ENCODE data around the gene ALG9. TPM values are rescaled to one million over a fixed set of nuclear protein-coding genes. Genes with fewer than 3 reads are reported as not detected.

Gene ALG9
- total RNA-seq, 3 donors from 2014 or later (not counting 1 experiment from before 2014, with no cell fraction given): 30.6 to 37.1 (median 35.4) TPM

DNA sequence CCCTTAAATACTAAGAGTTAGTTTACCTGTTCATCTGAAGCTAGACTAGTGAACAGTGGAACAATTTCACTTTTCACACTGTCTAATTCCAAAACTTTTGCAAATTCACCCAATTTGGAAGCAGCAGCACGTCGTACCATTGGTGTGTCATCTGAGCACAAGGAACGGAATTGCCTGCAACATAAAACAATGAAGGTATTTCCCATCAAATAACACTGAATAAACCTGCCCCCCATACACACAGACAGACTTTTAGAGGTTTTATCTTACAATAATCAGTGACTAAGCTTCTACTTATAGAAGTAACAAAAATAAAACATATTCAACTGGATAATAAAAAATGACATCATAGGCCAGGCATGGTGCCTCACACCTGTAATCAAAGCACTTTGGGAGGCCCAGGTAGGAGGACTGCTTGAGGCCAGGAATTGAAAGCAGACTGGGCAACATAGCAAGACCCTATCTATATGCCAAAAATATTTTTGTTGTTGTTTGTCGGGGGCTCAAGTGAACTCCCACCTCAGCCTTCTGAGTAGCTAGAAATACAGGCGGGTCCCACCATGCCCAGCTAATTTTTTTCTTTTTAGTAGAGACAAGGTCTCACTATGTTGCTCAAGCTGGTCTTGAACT lies 111.5 kb downstream of the ALG9 start:
- intact Hi-C loops (cut with micrococcal nuclease): no loop called here
- peaks cover 47% of the 10 kb centered on the region for H3K36me3 ChIP-seq (ENCODE audit: control insufficient read depth, insufficient read depth, low read length)
- no peaks in the 10 kb centered on the region for H3K9me3 Mint-ChIP-seq
- no peak overlapping the region for H3K27ac ChIP-seq (ENCODE audit: low read length)
- peaks cover 6% of the 10 kb centered on the region for H3K36me3 Mint-ChIP-seq
- H3K27me3 Mint-ChIP-seq (ENCODE audit: low read depth in 2 of 2): no peaks in the 10 kb centered on the region
- WGBS (ENCODE audit: insufficient coverage): 94% methylated on average over 4 of the region's 5 CpGs
- no peak for TF ChIP-seq CTCF (IDR thresholded peaks at IDR 0.05)
- no peak for ATAC-seq
- no peak overlapping the region for H3K4me3 ChIP-seq (ENCODE audit: low read length)
- no peaks in the 10 kb centered on the region for H3K9me3 ChIP-seq (ENCODE audit: control insufficient read depth, insufficient read depth, low read length)
- DNase-seq: no peak
- H3K4me1 ChIP-seq (ENCODE audit: control insufficient read depth, insufficient read depth, low read length): no peaks in the 10 kb centered on the region
- H3K4me1 Mint-ChIP-seq: peaks cover 13 to 16% of the 10 kb centered on the region in 2 donors
- H3K27me3 ChIP-seq (ENCODE audit: control insufficient read depth, insufficient read depth, low read length): no peaks in the 10 kb centered on the region
- H3K27ac Mint-ChIP-seq: no peak overlapping the region
- no peak overlapping the region for H3K4me3 Mint-ChIP-seq

DNA sequence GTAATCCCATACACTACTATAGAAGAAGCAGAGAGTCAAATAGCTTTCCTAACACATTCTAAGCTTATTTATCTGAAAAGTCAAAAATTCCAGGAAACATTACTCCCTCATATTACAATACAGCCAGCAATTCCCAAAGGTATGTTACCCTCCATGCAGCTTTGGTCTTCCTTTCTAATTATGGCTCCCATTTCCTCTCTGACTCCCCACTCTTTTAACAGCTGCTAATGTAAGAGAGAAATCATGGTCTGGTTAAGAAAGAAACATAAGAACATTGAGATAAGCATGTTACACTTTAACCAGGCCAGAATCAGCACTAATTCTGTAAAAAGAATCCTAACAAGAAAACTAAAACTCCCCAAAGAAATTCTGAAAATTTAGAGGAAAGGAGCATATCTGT lies 112.0 kb downstream of the ALG9 start:
- peaks cover 52% of the 10 kb centered on the region for H3K36me3 ChIP-seq (ENCODE audit: control insufficient read depth, insufficient read depth, low read length)
- H3K4me1 Mint-ChIP-seq: peaks cover 8 to 12% of the 10 kb centered on the region in 2 donors
- no peaks in the 10 kb centered on the region for H3K27me3 ChIP-seq (ENCODE audit: control insufficient read depth, insufficient read depth, low read length)
- no peak overlapping the region for H3K4me3 ChIP-seq (ENCODE audit: low read length)
- no peak overlapping the region for H3K27ac Mint-ChIP-seq
- no peak overlapping the region for H3K4me3 Mint-ChIP-seq
- H3K9me3 ChIP-seq (ENCODE audit: control insufficient read depth, insufficient read depth, low read length): no peaks in the 10 kb centered on the region
- ATAC-seq (no peak), DNase-seq (no peak)
- no peaks in the 10 kb centered on the region for H3K4me1 ChIP-seq (ENCODE audit: control insufficient read depth, insufficient read depth, low read length)
- H3K27me3 Mint-ChIP-seq (ENCODE audit: low read depth in 2 of 2): no peaks in the 10 kb centered on the region
- H3K27ac ChIP-seq (ENCODE audit: low read length): no peak overlapping the region
- no peaks in the 10 kb centered on the region for H3K9me3 Mint-ChIP-seq
- intact Hi-C loops (cut with micrococcal nuclease): no loop called here
- TF ChIP-seq CTCF (IDR thresholded peaks at IDR 0.05): no peak
- peaks cover 6% of the 10 kb centered on the region for H3K36me3 Mint-ChIP-seq

DNA sequence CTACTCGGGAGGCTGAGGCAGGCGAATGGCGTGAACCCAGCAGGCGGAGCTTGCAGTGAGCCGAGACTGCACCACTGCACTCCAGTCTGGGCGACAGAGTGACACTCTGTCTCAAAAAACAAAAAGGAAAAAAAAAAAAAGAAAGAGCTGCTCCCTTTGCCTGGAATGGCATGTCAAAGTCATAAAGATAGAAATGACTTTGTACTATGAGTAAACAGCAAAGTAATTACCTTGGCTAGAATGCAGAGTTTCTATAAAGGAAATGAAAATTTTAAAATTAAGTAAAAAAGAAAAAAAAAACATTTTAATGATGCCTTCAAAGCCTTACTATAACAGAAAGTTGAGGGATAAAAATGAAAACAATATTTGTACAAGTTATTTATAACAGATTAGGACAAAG lies 115.3 kb downstream of the ALG9 start:
- no peaks in the 10 kb centered on the region for H3K27me3 Mint-ChIP-seq (ENCODE audit: low read depth in 2 of 2)
- no peak for ATAC-seq

More for the DNA sequence above, 115.3 kb downstream of the ALG9 start:
- no peaks in the 10 kb centered on the region for H3K4me1 Mint-ChIP-seq
- over 99% methylated on average over 6 of the region's 6 CpGs for WGBS (ENCODE audit: insufficient coverage)
- H3K36me3 Mint-ChIP-seq: peaks cover 6% of the 10 kb centered on the region
- TF ChIP-seq CTCF (IDR thresholded peaks at IDR 0.05): no peak
- no peak overlapping the region for H3K4me3 Mint-ChIP-seq
- peaks cover 70% of the 10 kb centered on the region for H3K36me3 ChIP-seq (ENCODE audit: control insufficient read depth, insufficient read depth, low read length)
- DNase-seq: no peak
- intact Hi-C loops (cut with micrococcal nuclease): no loop called here
- no peak overlapping the region for H3K4me3 ChIP-seq (ENCODE audit: low read length)
- H3K27ac Mint-ChIP-seq: no peak overlapping the region
- no peaks in the 10 kb centered on the region for H3K9me3 ChIP-seq (ENCODE audit: control insufficient read depth, insufficient read depth, low read length)
- H3K27ac ChIP-seq (ENCODE audit: low read length): no peak overlapping the region
- no peaks in the 10 kb centered on the region for H3K4me1 ChIP-seq (ENCODE audit: control insufficient read depth, insufficient read depth, low read length)
- no peaks in the 10 kb centered on the region for H3K9me3 Mint-ChIP-seq
- no peaks in the 10 kb centered on the region for H3K27me3 ChIP-seq (ENCODE audit: control insufficient read depth, insufficient read depth, low read length)

Measured in natural killer cell (primary cell).